HG03139 (cell line): ENCODE measurements around the gene FAM120A.

Experiments
- ATAC-seq: cut with Tn5 transposase; IDR thresholded peaks from one replicate; pipeline ENCODE4 v1.9.1; 2021; ENCODE audit not compliant: unreplicated experiment

Gene FAM120A

GRCh38 chr9:93470391-93470790 is 18.9 kb downstream of the FAM120A start:
- ATAC-seq, result no peak

- no peak for ATAC-seq
These were observed 19.6 kb downstream of the FAM120A start for GRCh38 chr9:93471124-93471523.

GRCh38 chr9:93473411-93473810 is 21.9 kb downstream of the FAM120A start:
- no peak for ATAC-seq

DNA sequence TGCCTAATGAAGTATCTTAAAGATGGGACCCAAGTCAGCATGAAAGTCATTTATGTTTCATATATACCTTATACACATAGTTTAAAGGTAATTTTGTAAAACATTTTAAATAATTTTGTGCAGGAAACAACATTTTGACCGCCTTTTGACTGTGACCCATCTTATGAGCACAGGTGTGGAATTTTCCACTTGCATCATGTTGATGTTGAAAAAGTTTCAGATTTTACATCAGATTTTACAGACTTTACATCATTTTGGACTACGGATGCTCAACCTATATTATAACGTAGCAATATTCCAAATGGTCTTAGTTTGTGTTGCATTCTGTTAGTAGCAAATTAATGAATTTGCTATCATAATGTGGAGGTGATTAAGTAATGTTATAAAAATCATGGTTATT is 23.6 kb downstream of the FAM120A start:
- ATAC-seq, result no peak

DNA sequence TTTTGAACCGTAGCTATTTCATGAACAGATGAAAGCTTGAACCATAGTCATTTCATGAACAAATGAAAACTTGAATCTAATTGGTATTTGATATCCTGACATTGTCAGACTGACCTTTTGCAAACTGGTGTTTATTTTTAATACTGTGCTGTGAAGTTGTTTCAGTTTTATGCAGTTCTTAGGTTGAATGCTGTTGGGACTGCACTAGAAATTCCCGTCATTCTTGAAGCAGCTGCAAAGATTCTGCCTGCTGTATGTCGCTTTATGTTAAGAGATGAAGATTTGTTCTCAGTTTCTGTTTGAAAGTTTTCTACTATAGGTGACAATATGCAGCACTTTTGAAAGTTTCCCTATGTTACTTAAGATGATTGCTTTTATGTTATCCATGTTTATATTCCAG is 24.4 kb downstream of the FAM120A start:
- no peak for ATAC-seq

DNA sequence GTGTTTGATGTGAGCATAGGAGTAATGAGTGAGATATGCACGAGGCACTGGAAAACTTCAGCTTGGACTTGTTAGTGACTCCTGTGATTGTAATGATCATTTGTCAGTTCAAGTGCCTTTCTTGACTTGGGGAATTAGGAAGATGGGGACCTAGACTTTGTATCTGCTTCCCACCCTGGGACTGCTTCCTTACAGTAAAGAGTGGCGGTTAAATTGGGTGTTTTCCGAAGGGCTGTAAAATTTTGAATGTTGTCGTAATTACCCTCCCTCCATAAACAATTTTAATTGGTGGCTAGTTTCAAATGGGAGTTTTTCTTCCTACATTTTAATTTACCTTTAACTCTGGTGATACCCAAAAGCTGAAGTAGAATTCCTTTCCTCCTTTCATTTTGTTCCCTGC is 25.4 kb downstream of the FAM120A start:
- ATAC-seq, result no peak

GRCh38 chr9:93477397-93477796 is 25.9 kb downstream of the FAM120A start:
- ATAC-seq, result no peak

DNA sequence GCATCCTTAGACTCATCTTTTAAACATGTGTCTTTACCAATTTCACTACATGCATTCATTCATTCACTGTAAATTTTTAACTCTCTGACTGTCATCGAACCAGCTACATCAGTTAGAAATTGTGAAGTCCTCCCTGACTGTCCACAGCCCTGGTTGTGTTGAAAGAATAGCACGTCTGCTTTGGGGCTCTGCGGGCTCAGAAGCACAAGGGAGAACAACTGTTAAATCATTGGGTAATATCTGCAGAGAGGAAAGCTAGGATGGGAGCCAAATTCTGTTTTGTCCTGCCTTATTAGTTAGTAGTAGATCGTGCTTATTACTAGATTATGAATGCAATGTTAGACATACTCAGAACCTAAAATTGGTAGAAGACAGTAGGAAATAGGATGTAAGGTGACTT is 28.2 kb downstream of the FAM120A start:
- ATAC-seq, result no peak

DNA sequence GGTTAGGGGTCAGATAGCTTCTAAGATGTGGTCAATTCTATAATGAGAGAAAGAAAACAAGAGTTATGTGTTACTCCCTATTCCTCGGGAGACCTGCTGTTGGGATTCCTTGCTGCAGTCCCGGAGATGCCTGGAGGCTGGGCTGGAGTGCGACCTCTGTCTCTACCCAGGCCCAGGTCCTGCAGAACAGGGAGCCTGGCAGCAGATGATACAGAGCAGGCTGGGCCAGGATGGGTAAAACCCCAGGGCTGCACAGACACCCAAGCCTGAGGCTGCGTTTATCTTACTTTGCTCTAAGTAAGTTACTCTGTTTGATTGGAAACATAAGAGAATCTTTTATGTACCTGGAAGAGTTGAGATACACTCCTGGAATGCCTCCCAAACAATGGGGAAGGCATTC is 28.8 kb downstream of the FAM120A start:
- ATAC-seq, result no peak

DNA sequence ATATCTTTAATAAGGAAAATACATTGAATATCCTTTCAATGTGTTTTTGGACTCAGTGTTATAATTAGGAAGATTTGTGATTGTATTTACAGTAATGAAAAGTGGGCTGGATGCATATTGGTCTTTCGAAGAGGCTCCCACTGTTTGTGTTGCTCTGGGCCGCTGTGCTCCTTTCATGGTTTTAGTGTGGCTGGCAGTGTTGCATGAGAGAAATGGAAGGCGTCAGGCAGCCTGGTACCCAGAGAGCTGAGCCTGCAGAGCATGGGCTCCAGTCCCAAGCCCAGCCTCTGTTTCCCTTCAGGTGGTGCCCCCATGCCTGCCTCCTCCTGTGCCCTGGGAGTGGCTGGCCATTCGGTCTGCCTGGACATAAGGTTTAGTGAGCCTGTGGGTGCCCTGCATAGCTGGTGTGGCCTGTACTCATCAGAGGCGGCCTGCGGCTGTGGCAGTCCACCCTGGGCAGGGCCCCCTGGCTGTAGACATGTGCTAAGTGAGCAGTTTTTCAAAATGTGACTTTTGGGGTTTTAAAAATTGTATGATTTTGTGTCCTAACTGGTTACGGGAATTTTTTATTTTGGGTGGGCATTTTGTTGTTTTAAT is 29.3 kb downstream of the FAM120A start:
- no peak for ATAC-seq

- ATAC-seq, result no peak
These were observed 32.0 kb downstream of the FAM120A start for GRCh38 chr9:93483497-93483896.

DNA sequence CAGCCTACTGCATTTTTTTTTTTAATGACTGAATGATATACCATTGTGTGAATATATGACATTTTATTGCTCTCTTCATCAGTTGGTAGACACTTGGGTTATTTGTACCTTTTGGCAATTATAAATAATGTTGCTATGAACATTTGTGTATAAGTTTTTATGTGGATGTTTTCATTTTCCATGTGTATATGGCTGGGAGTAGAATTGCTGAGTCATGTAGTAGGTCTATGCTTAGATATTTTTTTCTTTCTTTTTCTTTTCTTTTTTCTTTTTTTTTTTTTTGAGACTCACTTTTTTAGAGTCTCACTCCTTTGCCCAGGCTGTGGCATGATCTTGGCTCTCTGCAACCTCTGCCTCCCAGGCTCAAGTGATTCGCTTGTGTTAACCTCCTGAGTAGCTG is 34.8 kb downstream of the FAM120A start:
- no peak for ATAC-seq

- ATAC-seq, result no peak
These were observed 36.8 kb downstream of the FAM120A start for GRCh38 chr9:93488244-93488643.

- ATAC-seq, result no peak
These were observed 40.2 kb downstream of the FAM120A start for GRCh38 chr9:93491593-93492232.

DNA sequence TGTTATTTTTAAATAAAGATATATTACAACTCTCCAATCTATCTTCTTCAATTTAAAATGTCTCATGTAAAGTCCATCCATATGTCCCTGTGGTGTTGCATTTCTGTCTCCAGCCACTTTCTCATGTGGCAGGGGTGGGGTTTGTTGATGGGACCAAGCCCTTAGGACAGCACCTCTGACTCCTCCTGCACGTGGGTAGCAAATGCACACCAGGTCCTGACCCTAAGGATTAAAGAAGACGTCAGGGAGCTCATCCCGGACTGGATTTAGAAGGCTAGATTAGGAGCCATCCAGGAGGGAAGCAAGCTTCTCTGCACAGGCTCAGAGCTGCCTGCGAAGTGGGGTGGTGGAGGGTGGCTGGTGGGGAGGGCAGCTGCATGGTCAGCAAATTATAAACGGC is 40.8 kb downstream of the FAM120A start:
- ATAC-seq, result no peak

- ATAC-seq, result no peak
These were observed 42.5 kb downstream of the FAM120A start for GRCh38 chr9:93493949-93494348.

DNA sequence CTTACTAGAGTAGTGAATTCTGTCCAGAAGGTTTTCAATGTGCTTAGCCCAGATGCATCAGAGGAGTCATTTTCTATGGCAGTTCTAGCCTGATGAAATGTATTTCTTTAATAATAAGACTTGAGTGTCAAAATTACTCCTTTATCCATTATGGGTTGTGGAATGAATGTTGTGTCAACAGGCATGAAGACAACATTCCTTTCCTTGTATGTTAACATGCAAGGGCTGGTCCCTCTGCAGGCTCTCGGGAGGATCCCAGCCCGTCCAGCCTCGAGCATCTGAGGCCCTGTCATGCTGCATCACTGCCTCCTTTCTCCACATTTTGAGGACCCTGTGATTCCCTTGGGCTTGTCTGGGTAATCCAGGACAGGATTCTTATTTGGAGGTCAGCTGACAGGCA is 44.8 kb downstream of the FAM120A start:
- no peak for ATAC-seq

- ATAC-seq, result no peak
These were observed 49.2 kb downstream of the FAM120A start for GRCh38 chr9:93500571-93501298.

DNA sequence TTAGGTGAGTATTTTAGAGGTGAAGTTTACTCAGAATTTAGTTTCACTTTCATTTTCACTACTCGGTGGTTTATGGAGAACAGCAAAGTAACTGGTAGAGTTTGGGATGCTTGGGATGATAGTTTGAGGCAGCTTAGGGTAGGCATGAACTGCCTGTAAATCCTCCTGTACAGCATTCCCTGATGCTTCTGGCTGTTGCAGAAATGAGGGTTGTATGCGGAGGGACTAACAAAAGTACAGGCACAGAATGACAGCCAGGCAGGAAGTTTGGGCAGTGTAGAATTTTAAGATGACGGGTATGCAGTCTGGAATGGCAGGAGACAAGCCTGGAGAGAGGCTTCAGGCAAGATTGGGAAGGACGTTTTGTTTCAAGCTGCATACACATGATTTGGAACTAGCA is 49.9 kb downstream of the FAM120A start:
- no peak for ATAC-seq

- ATAC-seq, result no peak
These were observed 51.9 kb downstream of the FAM120A start for GRCh38 chr9:93503381-93503780.

DNA sequence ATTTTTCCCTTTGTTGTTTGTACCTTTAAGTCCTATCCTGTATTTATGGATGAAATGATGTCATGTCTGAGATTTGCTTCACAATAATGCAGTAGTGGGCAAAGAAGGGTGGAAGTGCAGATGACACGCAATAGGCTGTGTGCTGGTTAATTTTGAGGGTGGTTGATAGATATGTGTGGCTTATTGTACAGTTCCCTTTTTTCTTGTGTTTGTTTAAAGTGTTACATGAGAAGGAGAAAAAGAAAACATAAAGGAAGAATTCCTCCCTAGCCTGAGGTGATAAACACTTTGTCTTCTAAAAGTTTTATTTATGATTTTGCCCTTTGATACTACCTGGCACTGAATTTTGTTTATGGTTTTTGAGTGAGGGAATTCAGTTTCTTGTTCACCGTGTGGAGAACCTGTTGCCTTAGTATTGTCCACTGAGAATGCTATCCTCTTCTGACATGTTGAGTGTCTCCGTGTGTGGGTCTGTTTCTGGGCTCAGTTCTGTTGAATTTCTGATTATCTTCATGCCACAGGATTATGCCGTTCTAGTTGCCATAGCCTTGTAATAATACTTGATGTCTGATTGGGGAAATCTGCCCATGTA is 54.2 kb downstream of the FAM120A start:
- no peak for ATAC-seq

GRCh38 chr9:93507768-93508167 is 56.3 kb downstream of the FAM120A start:
- ATAC-seq, result no peak
